T1000 (cell line): ENCODE results near the gene ADCY2.

Source experiments
- DNase-seq: peaks from one replicate; lab custom pipeline; 2025; ENCODE audit warnings: mixed read lengths; lab: John Stamatoyannopoulos, UW

Gene ADCY2

GRCh38 chr5:7597059-7597642 is 201.2 kb downstream of the ADCY2 start:
- DNase-seq, result no peak

- no peak for DNase-seq
Observed at GRCh38 chr5:7606840-7607465, 211.0 kb downstream of the ADCY2 start.

- DNase-seq, result no peak
Observed at GRCh38 chr5:7608772-7609171, 212.8 kb downstream of the ADCY2 start.

GRCh38 chr5:7609726-7610125 is 213.8 kb downstream of the ADCY2 start:
- DNase-seq, result no peak

GRCh38 chr5:7610531-7611177 is 214.7 kb downstream of the ADCY2 start:
- DNase-seq, result no peak

- no peak for DNase-seq
Observed at GRCh38 chr5:7611518-7611917, 215.6 kb downstream of the ADCY2 start.

GRCh38 chr5:7615566-7616061 is 219.7 kb downstream of the ADCY2 start:
- DNase-seq, result no peak

- no peak for DNase-seq
Observed at GRCh38 chr5:7616897-7617296, 221.0 kb downstream of the ADCY2 start.

- DNase-seq, result no peak
Observed at GRCh38 chr5:7622498-7622897, 226.6 kb downstream of the ADCY2 start.

- DNase-seq, result no peak
Observed at GRCh38 chr5:7625740-7626139, 229.8 kb downstream of the ADCY2 start.

- no peak for DNase-seq
Observed at GRCh38 chr5:7628248-7628647, 232.3 kb downstream of the ADCY2 start.

GRCh38 chr5:7628820-7629219 is 232.9 kb downstream of the ADCY2 start:
- no peak for DNase-seq

GRCh38 chr5:7629561-7629960 is 233.6 kb downstream of the ADCY2 start:
- no peak for DNase-seq

GRCh38 chr5:7634837-7635236 is 238.9 kb downstream of the ADCY2 start:
- no peak for DNase-seq

- DNase-seq, result no peak
Observed at GRCh38 chr5:7638456-7638855, 242.5 kb downstream of the ADCY2 start.

GRCh38 chr5:7642029-7642428 is 246.1 kb downstream of the ADCY2 start:
- no peak for DNase-seq

GRCh38 chr5:7644723-7645122 is 248.8 kb downstream of the ADCY2 start:
- DNase-seq, result no peak

GRCh38 chr5:7650755-7651154 is 254.8 kb downstream of the ADCY2 start:
- no peak for DNase-seq

GRCh38 chr5:7653046-7653445 is 257.1 kb downstream of the ADCY2 start:
- DNase-seq, result no peak

- DNase-seq, result no peak
Observed at GRCh38 chr5:7657153-7657552, 261.2 kb downstream of the ADCY2 start.

- no peak for DNase-seq
Observed at GRCh38 chr5:7659420-7659819, 263.5 kb downstream of the ADCY2 start.

GRCh38 chr5:7662289-7662688 is 266.4 kb downstream of the ADCY2 start:
- DNase-seq, result no peak

- DNase-seq, result no peak
Observed at GRCh38 chr5:7663808-7664207, 267.9 kb downstream of the ADCY2 start.
